GM10266 (cell line): ENCODE data around the gene SHISAL1.

Experiments used
- DNase-seq: peaks from one replicate; pipeline ENCODE4 v3.0.0; 2012; ENCODE audit errors: extremely low spot score
- CTCF ChIP-seq: IDR thresholded peaks from 2 replicates; pipeline ENCODE4 v1.5.1; 2012; ENCODE audit warnings: mild to moderate bottlenecking, low read depth; ENCODE audit not compliant: control insufficient read depth, insufficient read depth; ENCODE audit errors: missing control alignments

The SHISAL1 gene

GRCh38 chr22:44204739-44205515, 107.8 kb downstream of the SHISAL1 start:
- TF ChIP-seq CTCF, result no peak
- no peak for DNase-seq

GRCh38 chr22:44203203-44203602, 109.5 kb downstream of the SHISAL1 start:
- TF ChIP-seq CTCF, result no peak
- no peak for DNase-seq

- no peak for DNase-seq
- no peak for TF ChIP-seq CTCF
Observed at GRCh38 chr22:44202261-44202789, 110.4 kb downstream of the SHISAL1 start.

GRCh38 chr22:44201665-44202064, 111.1 kb downstream of the SHISAL1 start:
- DNase-seq, result no peak
- no peak for TF ChIP-seq CTCF

- no peak for TF ChIP-seq CTCF
- no peak for DNase-seq
Observed at GRCh38 chr22:44200855-44201550, 111.7 kb downstream of the SHISAL1 start.

- no peak for DNase-seq
- no peak for TF ChIP-seq CTCF
Observed at GRCh38 chr22:44200451-44200850, 112.3 kb downstream of the SHISAL1 start.

- no peak for TF ChIP-seq CTCF
- no peak for DNase-seq
Observed at GRCh38 chr22:44199866-44200265, 112.9 kb downstream of the SHISAL1 start.
